Measurements from ENCODE around the gene SLC29A1. TPM values are rescaled to one million over a fixed set of nuclear protein-coding genes. Genes with fewer than 3 reads are reported as not detected.

The SLC29A1 gene
- total RNA-seq, 1 experiment from 2014 or later, result 108 TPM

- no peak for DNase-seq (ENCODE audit: low spot score)
- Histone ChIP-seq H3K27me3 (replicated peaks; ENCODE audit: insufficient read depth, low read depth, low read length, poor library complexity) (no peaks in the 10 kb centered on the region), H3K9me3 (ENCODE audit: low read depth, low read length, poor library complexity, severe bottlenecking) (no peaks in the 10 kb centered on the region), H3K36me3 (ENCODE audit: insufficient read depth, low read length, poor library complexity, severe bottlenecking) (no peaks in the 10 kb centered on the region), H3K27ac (ENCODE audit: low read depth, low read length, poor library complexity, severe bottlenecking) (no peak overlapping the region), H3K4me3 (ENCODE audit: low read depth, low read length, poor library complexity, severe bottlenecking) (no peak overlapping the region), H3K4me1 (ENCODE audit: insufficient read depth, low read length, poor library complexity, severe bottlenecking) (no peaks in the 10 kb centered on the region)
- TF ChIP-seq EZH2 (IDR thresholded peaks at IDR 0.05; ENCODE audit: borderline replicate concordance, low read depth, low read length, poor library complexity, severe bottlenecking) (no peak), CTCF (conservative IDR thresholded peaks at IDR 0.05; ENCODE audit: low read depth, low read length) (no peak)
- ChIA-PET CTCF (no interaction called here), POLR2A (ENCODE audit: low non-redundant PET) (no interaction called here)
- intact Hi-C loops (cut with micrococcal nuclease; ENCODE audit: unreplicated experiment), result no loop called here
- BruUV-seq (replicated peaks), result no TSS peak
Observed at GRCh38 chr6:44203955-44204354, 19.4 kb upstream of the SLC29A1 start.

- ChIA-PET POLR2A (ENCODE audit: low non-redundant PET) (no interaction called here), CTCF (no interaction called here)
- no TSS peak for BruUV-seq (replicated peaks)
- no peaks in the 10 kb centered on the region for H3K36me3 ChIP-seq (ENCODE audit: insufficient read depth, low read length, poor library complexity, severe bottlenecking)
- intact Hi-C loops (cut with micrococcal nuclease; ENCODE audit: unreplicated experiment), result no loop called here
- H3K4me3 ChIP-seq (ENCODE audit: low read depth, low read length, poor library complexity, severe bottlenecking), result no peak overlapping the region
- no peak overlapping the region for H3K27ac ChIP-seq (ENCODE audit: low read depth, low read length, poor library complexity, severe bottlenecking)
- no peaks in the 10 kb centered on the region for H3K27me3 ChIP-seq (replicated peaks; ENCODE audit: insufficient read depth, low read depth, low read length, poor library complexity)
- no peaks in the 10 kb centered on the region for H3K9me3 ChIP-seq (ENCODE audit: low read depth, low read length, poor library complexity, severe bottlenecking)
- TF ChIP-seq CTCF (conservative IDR thresholded peaks at IDR 0.05; ENCODE audit: low read depth, low read length) (no peak), EZH2 (IDR thresholded peaks at IDR 0.05; ENCODE audit: borderline replicate concordance, low read depth, low read length, poor library complexity, severe bottlenecking) (no peak)
- no peak for DNase-seq (ENCODE audit: low spot score)
- H3K4me1 ChIP-seq (ENCODE audit: insufficient read depth, low read length, poor library complexity, severe bottlenecking), result no peaks in the 10 kb centered on the region
Observed at GRCh38 chr6:44207966-44208365, 15.4 kb upstream of the SLC29A1 start.

GRCh38 chr6:44211284-44211683 is 12.1 kb upstream of the SLC29A1 start:
- Histone ChIP-seq H3K36me3 (ENCODE audit: insufficient read depth, low read length, poor library complexity, severe bottlenecking) (no peaks in the 10 kb centered on the region), H3K9me3 (ENCODE audit: low read depth, low read length, poor library complexity, severe bottlenecking) (no peaks in the 10 kb centered on the region), H3K27ac (ENCODE audit: low read depth, low read length, poor library complexity, severe bottlenecking) (no peak overlapping the region), H3K4me1 (ENCODE audit: insufficient read depth, low read length, poor library complexity, severe bottlenecking) (no peaks in the 10 kb centered on the region), H3K4me3 (ENCODE audit: low read depth, low read length, poor library complexity, severe bottlenecking) (no peak overlapping the region), H3K27me3 (replicated peaks; ENCODE audit: insufficient read depth, low read depth, low read length, poor library complexity) (no peaks in the 10 kb centered on the region)
- intact Hi-C loops (cut with micrococcal nuclease; ENCODE audit: unreplicated experiment), result no loop called here
- no TSS peak for BruUV-seq (replicated peaks)
- ChIA-PET POLR2A (ENCODE audit: low non-redundant PET) (no interaction called here), CTCF (no interaction called here)
- TF ChIP-seq EZH2 (IDR thresholded peaks at IDR 0.05; ENCODE audit: borderline replicate concordance, low read depth, low read length, poor library complexity, severe bottlenecking) (no peak), CTCF (conservative IDR thresholded peaks at IDR 0.05; ENCODE audit: low read depth, low read length) (no peak)
- no peak for DNase-seq (ENCODE audit: low spot score)

All from A673 (cell line).